Astrocyte of the cerebellum (primary cell): ENCODE data around the gene REPIN1.

Experiments used
- DNase-seq: peaks from one replicate; pipeline ENCODE4 v3.0.0-alpha.2; 2011; ENCODE audit warnings: low read depth
- H3K4me3 ChIP-seq: 2 replicates; pipeline ENCODE4 v1.5.1; 2011; ENCODE audit warnings: mild to moderate bottlenecking, low read depth, low read length, moderate library complexity
- CTCF ChIP-seq: IDR thresholded peaks from 2 replicates; pipeline ENCODE4 v1.5.1; 2012; ENCODE audit warnings: low read length, low read depth, moderate library complexity, mild to moderate bottlenecking; ENCODE audit errors: missing control alignments
- in situ Hi-C: cut with HindIII; loops from 2 replicates; pipeline ENCODE4 v1.10.0; 2017; ENCODE audit warnings: low sequenced_read_pairs

REPIN1 gene

GRCh38 chr7:150369748-150370501, 1.3 kb downstream of the REPIN1 start:
- in situ Hi-C loops, result no loop called here

DNA sequence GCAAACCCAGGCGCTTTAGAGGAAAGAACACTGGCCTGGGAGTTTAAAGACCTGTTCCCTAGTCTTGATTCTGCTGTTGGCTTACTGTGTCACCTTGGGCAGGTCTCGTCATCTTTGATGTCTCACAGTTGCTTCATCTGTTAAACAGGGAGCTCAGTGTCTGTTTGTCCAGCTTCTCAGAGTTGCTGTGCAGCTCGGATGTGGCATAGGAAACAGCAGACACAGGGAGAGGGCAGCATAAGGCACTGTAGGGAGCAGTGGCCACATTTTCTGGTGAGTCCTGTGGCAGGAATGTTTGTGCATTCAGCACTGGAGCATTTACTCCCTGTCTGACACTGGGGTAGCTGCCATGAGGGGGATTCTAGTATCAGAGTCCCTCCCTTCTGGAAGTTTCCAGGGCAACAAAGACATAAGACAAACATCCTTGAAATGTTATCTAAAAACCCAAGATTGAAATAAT, 2.0 kb downstream of the REPIN1 start:
- no peak overlapping the region for H3K4me3 ChIP-seq
- in situ Hi-C loops, result no loop called here
- DNase-seq, result no peak
- no peak for TF ChIP-seq CTCF

More at GRCh38 chr7:150369748-150370501, 1.3 kb downstream of the REPIN1 start:
- DNase-seq, result no peak
- peak overlapping the region; percentile 72 for H3K4me3 ChIP-seq
- no peak for TF ChIP-seq CTCF

GRCh38 chr7:150371131-150371995, 2.7 kb downstream of the REPIN1 start:
- DNase-seq, result no peak
- TF ChIP-seq CTCF, result no peak
- in situ Hi-C loops, result no loop called here
- H3K4me3 ChIP-seq, result no peak overlapping the region

DNA sequence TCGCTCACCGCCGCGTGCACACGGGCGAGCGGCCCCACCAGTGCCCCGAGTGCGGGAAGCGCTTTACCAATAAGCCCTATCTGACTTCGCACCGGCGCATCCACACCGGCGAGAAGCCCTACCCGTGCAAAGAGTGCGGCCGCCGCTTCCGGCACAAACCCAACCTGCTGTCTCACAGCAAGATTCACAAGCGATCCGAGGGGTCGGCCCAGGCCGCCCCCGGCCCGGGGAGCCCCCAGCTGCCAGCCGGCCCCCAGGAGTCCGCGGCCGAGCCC, 3.3 kb downstream of the REPIN1 start:
- TF ChIP-seq CTCF, result no peak
- DNase-seq, result no peak
- in situ Hi-C loops, result no loop called here
- H3K4me3 ChIP-seq, result no peak overlapping the region

DNA sequence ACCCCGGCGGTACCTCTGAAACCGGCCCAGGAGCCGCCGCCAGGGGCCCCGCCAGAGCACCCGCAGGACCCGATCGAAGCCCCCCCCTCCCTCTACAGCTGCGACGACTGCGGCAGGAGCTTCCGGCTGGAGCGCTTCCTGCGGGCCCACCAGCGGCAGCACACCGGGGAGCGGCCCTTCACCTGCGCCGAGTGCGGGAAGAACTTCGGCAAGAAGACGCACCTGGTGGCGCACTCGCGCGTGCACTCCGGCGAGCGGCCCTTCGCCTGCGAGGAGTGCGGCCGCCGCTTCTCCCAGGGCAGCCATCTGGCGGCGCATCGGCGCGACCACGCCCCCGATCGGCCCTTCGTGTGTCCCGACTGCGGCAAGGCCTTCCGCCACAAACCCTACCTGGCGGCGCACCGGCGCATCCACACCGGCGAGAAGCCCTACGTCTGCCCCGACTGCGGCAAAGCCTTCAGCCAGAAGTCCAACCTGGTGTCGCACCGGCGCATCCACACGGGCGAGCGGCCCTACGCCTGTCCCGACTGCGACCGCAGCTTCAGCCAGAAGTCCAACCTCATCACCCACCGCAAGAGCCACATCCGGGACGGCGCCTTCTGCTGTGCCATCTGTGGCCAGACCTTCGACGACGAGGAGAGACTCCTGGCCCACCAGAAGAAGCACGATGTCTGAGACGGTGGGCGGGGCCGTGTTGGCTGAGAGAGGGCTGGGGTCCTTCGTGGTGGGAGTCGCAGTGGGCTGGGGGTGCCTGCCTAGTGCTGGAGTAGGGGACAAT, 3.8 kb downstream of the REPIN1 start:
- in situ Hi-C loops, result no loop called here
- H3K4me3 ChIP-seq, result no peak overlapping the region
- no peak for TF ChIP-seq CTCF
- no peak for DNase-seq

DNA sequence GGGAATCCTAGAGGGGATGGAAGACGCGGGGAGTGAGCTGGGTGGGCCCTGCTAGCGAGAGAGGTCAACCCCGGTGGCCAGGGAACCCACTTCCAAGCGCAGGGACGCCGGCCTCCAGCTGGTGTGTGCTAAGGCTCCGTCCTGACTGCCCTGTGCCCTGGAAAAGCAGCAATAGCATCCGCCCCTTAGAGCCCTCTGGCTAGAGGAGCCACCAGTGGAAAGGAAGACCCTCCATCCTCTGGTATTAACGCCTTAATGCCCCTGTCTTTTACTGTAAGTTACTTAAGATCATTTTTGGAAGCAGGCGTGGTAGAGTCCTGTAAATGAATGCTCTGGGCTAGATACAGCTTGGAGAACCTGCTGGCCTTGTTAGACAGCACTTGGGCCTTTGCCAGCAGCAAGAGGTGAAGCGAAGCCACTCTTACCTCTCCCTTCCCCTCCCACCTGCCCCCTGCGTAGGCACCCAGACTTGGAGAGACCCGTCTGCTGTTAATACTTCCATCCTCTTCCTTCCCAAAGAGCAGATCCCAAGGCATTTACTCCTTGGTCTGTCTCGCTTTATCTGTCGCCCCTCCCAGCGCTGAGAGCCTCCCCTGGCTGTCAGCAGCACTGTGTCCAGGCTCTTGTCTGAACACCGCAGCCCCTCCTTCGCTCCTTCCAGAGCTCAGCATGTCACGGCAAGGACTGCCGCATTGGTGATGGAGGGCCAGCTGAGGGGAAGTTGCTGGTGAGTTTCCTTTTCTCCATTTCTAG, 4.6 kb downstream of the REPIN1 start:
- no peak overlapping the region for H3K4me3 ChIP-seq
- in situ Hi-C loops, result no loop called here
- DNase-seq, result no peak
- TF ChIP-seq CTCF, result no peak
